Kidney epithelial cell (primary cell): Measurements from ENCODE around the gene JSRP1. TPM values are rescaled to one million over a fixed set of nuclear protein-coding genes. Genes with fewer than 3 reads are reported as not detected.

ENCODE experiments used
- DNase-seq: peaks from one replicate; pipeline ENCODE4 v3.0.0-alpha.2; 2010; ENCODE audit warnings: low read depth
- H3K27me3 ChIP-seq: 2 replicates; pipeline ENCODE4 v1.6.0; 2011; ENCODE audit warnings: low read length; ENCODE audit not compliant: control insufficient read depth, insufficient read depth
- H3K36me3 ChIP-seq: 2 replicates; pipeline ENCODE4 v1.5.1; 2011; ENCODE audit warnings: low read length; ENCODE audit not compliant: control insufficient read depth, insufficient read depth
- H3K4me3 ChIP-seq: 2 replicates; pipeline ENCODE4 v1.5.1; 2011; ENCODE audit warnings: low read depth, mild to moderate bottlenecking, control low read depth, low read length
- total RNA-seq: library from RNA; depleted of rRNA; stranded (reverse); fragments of >200 nt; gene quantifications from 2 replicates; pipeline ENCODE4 v1.2.3, GENCODE V29; 2015
- TF ChIP-seq, protein P1 (sequence below): IDR thresholded peaks from 2 replicates; pipeline ENCODE4 v1.5.1; 2011; ENCODE audit warnings: mild to moderate bottlenecking, moderate library complexity, low read length, control low read depth, inconsistent platforms; ENCODE audit not compliant: insufficient read depth, poor library complexity, severe bottlenecking

JSRP1 gene
- total RNA-seq, 1 donor from 2014 or later: 2.5 TPM

- Histone ChIP-seq H3K27me3 (no peaks in the 10 kb centered on the region), H3K4me3 (peak within 1 kb of the TSS; percentile 85), H3K36me3 (no peaks in the 10 kb centered on the region)
- TF ChIP-seq, protein P1, sequence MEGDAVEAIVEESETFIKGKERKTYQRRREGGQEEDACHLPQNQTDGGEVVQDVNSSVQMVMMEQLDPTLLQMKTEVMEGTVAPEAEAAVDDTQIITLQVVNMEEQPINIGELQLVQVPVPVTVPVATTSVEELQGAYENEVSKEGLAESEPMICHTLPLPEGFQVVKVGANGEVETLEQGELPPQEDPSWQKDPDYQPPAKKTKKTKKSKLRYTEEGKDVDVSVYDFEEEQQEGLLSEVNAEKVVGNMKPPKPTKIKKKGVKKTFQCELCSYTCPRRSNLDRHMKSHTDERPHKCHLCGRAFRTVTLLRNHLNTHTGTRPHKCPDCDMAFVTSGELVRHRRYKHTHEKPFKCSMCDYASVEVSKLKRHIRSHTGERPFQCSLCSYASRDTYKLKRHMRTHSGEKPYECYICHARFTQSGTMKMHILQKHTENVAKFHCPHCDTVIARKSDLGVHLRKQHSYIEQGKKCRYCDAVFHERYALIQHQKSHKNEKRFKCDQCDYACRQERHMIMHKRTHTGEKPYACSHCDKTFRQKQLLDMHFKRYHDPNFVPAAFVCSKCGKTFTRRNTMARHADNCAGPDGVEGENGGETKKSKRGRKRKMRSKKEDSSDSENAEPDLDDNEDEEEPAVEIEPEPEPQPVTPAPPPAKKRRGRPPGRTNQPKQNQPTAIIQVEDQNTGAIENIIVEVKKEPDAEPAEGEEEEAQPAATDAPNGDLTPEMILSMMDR: peak; percentile 83
- peak; percentile 79 for DNase-seq
These were observed 19.7 kb downstream of the JSRP1 start, which contains the start of the genes PLEKHJ1 and SF3A2 for GRCh38 chr19:2236314-2237050. Gene PLEKHJ1 (minus strand): TSS chr19:2236329. CDS start chr19:2236248, 81 bp downstream. Gene SF3A2 (plus strand): TSS chr19:2236824. CDS start chr19:2243419, 6,595 bp downstream.

- peak overlapping the region; percentile 85 for H3K4me3 ChIP-seq
These were observed 20.2 kb downstream of the JSRP1 start for GRCh38 chr19:2236064-2236313.

GRCh38 chr19:2235381-2236063 is 20.7 kb downstream of the JSRP1 start:
- H3K27me3 ChIP-seq: no peaks in the 10 kb centered on the region
- DNase-seq: no peak
- TF ChIP-seq, protein P1: no peak
- peaks cover 1% of the 10 kb centered on the region for H3K36me3 ChIP-seq
- H3K4me3 ChIP-seq: peak overlapping the region; percentile 85

More at GRCh38 chr19:2236064-2236313, 20.2 kb downstream of the JSRP1 start:
- H3K36me3 ChIP-seq: peaks cover under 1% of the 10 kb centered on the region
- TF ChIP-seq, protein P1: no peak
- no peaks in the 10 kb centered on the region for H3K27me3 ChIP-seq
- no peak for DNase-seq

DNA sequence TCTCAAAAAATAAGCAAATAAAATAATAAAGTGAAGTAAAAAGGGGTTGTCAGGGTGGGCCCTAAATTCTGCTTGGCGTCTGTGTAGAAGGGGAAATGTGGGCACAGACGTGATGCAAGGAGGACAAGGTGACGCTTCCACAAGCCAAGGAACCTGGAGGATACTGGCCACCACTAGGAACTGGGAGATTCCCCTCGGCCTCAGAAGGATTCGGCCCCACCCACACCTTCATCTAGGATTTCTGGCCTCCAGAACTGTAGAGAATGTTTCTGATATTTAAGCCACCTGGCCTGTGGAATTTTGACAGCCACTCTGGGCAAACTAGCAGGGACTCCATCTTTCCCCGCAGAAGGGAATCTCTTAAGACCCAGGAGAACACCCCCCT is 21.2 kb downstream of the JSRP1 start:
- TF ChIP-seq, protein P1: no peak
- Histone ChIP-seq H3K27me3 (no peaks in the 10 kb centered on the region), H3K36me3 (peaks cover 1% of the 10 kb centered on the region), H3K4me3 (peak overlapping the region; percentile 85)
- no peak for DNase-seq

DNA sequence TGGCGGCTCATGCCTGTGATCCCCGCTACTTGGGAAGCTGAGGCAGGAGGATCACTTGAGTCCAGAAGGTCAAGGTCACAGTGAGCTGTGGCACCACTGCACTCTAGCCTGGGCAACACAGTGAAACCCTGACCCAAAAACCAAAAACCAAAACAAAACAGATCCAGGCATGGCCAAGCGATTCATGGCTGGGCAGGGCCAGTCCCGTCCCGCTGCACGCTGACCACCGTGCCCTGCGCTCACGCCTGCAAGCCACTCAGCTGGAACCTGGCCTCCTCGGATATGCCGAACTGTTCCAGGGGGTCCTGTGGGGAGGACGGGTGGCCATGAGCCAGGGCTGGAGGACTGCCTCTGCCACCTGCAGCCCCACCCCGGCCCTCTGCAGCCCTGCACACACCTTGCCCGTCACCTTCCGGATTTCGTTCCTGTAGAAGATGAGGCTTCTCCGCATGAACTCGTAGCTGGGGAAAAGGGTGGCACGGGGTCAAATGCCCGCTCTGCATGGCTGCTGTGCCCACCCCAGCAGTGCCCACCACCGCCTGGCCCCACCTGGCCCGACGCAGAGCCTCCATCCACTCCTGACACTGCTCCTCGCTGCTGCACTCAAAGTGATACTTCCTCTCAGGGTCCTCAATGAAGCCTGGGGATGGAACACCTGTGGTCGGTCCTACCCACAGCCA is 22.5 kb downstream of the JSRP1 start:
- no peak for DNase-seq
- Histone ChIP-seq H3K36me3 (peaks cover 1% of the 10 kb centered on the region), H3K4me3 (no peak overlapping the region), H3K27me3 (no peaks in the 10 kb centered on the region)
- TF ChIP-seq, protein P1: no peak
